Testis (tissue), 3 donors: ENCODE measurements around the gene EIF2S3B. TPM values are rescaled to one million over a fixed set of nuclear protein-coding genes. Genes with fewer than 3 reads are reported as not detected.

Experiments
- DNase-seq: peaks from one replicate; pipeline ENCODE4 v3.0.0-alpha.2; 2019
- H3K27ac ChIP-seq, 2 donors: fragments of 200-600 bp; sonication (generic); one replicate each; pipeline ENCODE4 v1.5.1; 2019
- H3K27me3 ChIP-seq: fragments of 200-600 bp; sonication (generic); one replicate; pipeline ENCODE4 v1.5.1; 2019
- H3K36me3 ChIP-seq: fragments of 200-600 bp; sonication (generic); one replicate; pipeline ENCODE4 v1.5.1; 2017; ENCODE audit warnings: low read depth; ENCODE audit errors: missing control alignments
- H3K4me1 ChIP-seq: fragments of 200-600 bp; sonication (generic); one replicate; pipeline ENCODE4 v1.5.1; 2019
- H3K4me3 ChIP-seq, 2 donors: fragments of 200-600 bp; sonication (generic); one replicate each; pipeline ENCODE4 v1.5.1; 2017 to 2019
- H3K9me3 ChIP-seq: fragments of 200-600 bp; sonication (generic); one replicate; pipeline ENCODE4 v1.5.1; 2017
- CTCF ChIP-seq, 3 experiments: fragments of 450-650 bp in 2 of 3; fragments of 200-600 bp in 1 of 3; sonication (generic) in 1 of 3; IDR thresholded peaks; one replicate each; pipeline ENCODE4 v1.5.1; 2016 to 2019; ENCODE audit warnings: antibody characterized with exemption in 3 of 3, mild to moderate bottlenecking in 2 of 3, moderate library complexity in 1 of 3
- POLR2A ChIP-seq: fragments of 450-650 bp; IDR thresholded peaks from one replicate; pipeline ENCODE4 v1.6.1; 2017; ENCODE audit warnings: antibody characterized with exemption, mild to moderate bottlenecking, moderate library complexity
- WGBS, 2 donors: methylation state at CpG; one replicate each; pipeline ENCODE4 v1.1.5; 2018; 5-methylcytosine and 5-hydroxymethylcytosine counted together
- intact Hi-C: fragments of 100-400 bp; cut with DNase I; formaldehyde crosslinking; loops from one replicate; pipeline ENCODE4 v1.15.1; 2023; ENCODE audit warnings: low total_unique reads
- polyA plus RNA-seq: library from polyadenylated mRNA; stranded (reverse); fragments of 350-450 nt; fragmentation: Illumina TruSeq; extraction: RNeasy Lipid Tissue Mini Kit (QIAGEN cat#74804); gene quantifications from one replicate; pipeline ENCODE4 v1.2.3, GENCODE V29; 2014; ENCODE audit warnings: low read depth, low replicate concordance; ENCODE audit not compliant: insufficient read depth
- total RNA-seq, 2 donors: library from RNA; depleted of rRNA; stranded (reverse); fragments of >200 nt; gene quantifications; one replicate each; pipeline ENCODE4 v1.2.3, GENCODE V29; 2016

Gene EIF2S3B
- total and polyA plus RNA-seq, 3 donors from 2014 or later: 2.1 to 4.1 (median 3.9) TPM

GRCh38 chr12:10511756-10512355, 6.2 kb downstream of the EIF2S3B start:
- no peaks in the 10 kb centered on the region for H3K36me3 ChIP-seq
- TF ChIP-seq POLR2A: no peak
- TF ChIP-seq CTCF (IDR thresholded peaks at IDR 0.05): no peak
- no peaks in the 10 kb centered on the region for H3K27me3 ChIP-seq
- no peaks in the 10 kb centered on the region for H3K4me1 ChIP-seq
- no peak for DNase-seq
- intact Hi-C loops: no loop called here
- 68 to 75% methylated on average over 5 of the region's 5 CpGs for WGBS, 2 donors
- H3K9me3 ChIP-seq: no peaks in the 10 kb centered on the region
- H3K4me3 ChIP-seq: no peak overlapping the region
- no peak overlapping the region for H3K27ac ChIP-seq

- no peaks in the 10 kb centered on the region for H3K36me3 ChIP-seq
- TF ChIP-seq CTCF (IDR thresholded peaks at IDR 0.05): no peak
- TF ChIP-seq POLR2A: no peak
- no peaks in the 10 kb centered on the region for H3K4me1 ChIP-seq
- no peak for DNase-seq
- no peaks in the 10 kb centered on the region for H3K9me3 ChIP-seq
- no peak overlapping the region for H3K27ac ChIP-seq
- intact Hi-C loops: no loop called here
- 64 to 66% methylated on average over 4 of the region's 4 CpGs for WGBS, 2 donors
- H3K27me3 ChIP-seq: no peaks in the 10 kb centered on the region
- no peak overlapping the region for H3K4me3 ChIP-seq
Measured at GRCh38 chr12:10512798-10513197, 7.1 kb downstream of the EIF2S3B start.

DNA sequence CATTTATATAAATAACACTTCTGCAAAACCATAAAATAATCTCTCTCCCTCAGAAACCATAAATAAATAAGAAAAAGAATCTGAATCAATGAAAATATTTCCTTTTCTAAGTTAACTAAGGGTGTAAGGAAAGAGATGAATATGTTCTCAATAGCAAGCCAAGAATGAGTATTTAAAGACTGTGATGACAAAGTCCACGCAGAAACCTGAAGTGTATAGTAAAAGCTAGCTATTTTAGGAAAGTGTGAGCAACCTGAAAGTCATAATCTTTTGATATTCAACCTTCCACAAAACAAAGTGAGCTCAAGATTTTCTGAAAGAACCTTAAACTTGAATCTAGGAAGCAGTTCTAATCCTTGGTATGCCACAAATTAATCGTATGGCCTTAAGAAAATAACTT, 15.9 kb downstream of the EIF2S3B start:
- H3K9me3 ChIP-seq: no peaks in the 10 kb centered on the region
- no peaks in the 10 kb centered on the region for H3K36me3 ChIP-seq
- no peak overlapping the region for H3K27ac ChIP-seq
- WGBS, 2 donors: 76 to 84% methylated on average over 2 of the region's 2 CpGs
- no peaks in the 10 kb centered on the region for H3K4me1 ChIP-seq
- no peak for DNase-seq
- no peak overlapping the region for H3K4me3 ChIP-seq
- no peaks in the 10 kb centered on the region for H3K27me3 ChIP-seq
- TF ChIP-seq POLR2A: no peak
- no peak for TF ChIP-seq CTCF (IDR thresholded peaks at IDR 0.05)
- intact Hi-C loops: no loop called here

- Histone ChIP-seq H3K36me3 (no peaks in the 10 kb centered on the region), H3K9me3 (no peaks in the 10 kb centered on the region), H3K4me1 (no peaks in the 10 kb centered on the region), H3K4me3 (no peak overlapping the region), H3K27ac (no peak overlapping the region), H3K27me3 (no peaks in the 10 kb centered on the region)
- TF ChIP-seq POLR2A (no peak), CTCF (IDR thresholded peaks at IDR 0.05) (no peak)
- no peak for DNase-seq
- 74 to 78% methylated on average over 2 of the region's 2 CpGs for WGBS, 2 donors
- intact Hi-C loops: no loop called here
Measured at GRCh38 chr12:10528174-10528953, 22.7 kb downstream of the EIF2S3B start.
